HCT116 (cell line): Measurements from ENCODE around the gene MAP2K6. TPM values are rescaled to one million over a fixed set of nuclear protein-coding genes. Genes with fewer than 3 reads are reported as not detected.

Source experiments
- ATAC-seq: fragments of 200-7000 bp; cut with Tn5 transposase; 2 replicates; pipeline ENCODE4 v1.9.1; 2020; ENCODE audit warnings: mild to moderate bottlenecking, moderate library complexity
- BruUV-seq: library from RNA; stranded (reverse); fragments of 400-500 nt; replicated peaks from 2 replicates; lab custom pipeline; 2021; lab: Mats Ljungman, UMichigan
- CTCF ChIA-PET: fragments of 300-600 bp; sonication (Branson Sonifier 250); formaldehyde crosslinking; loops from one replicate; lab custom pipeline; 2021; ENCODE audit warnings: antibody characterized with exemption; lab: Charles Lee
- POLR2A ChIA-PET: fragments of 300-600, 350-600 bp; sonication (Branson Sonifier 250); formaldehyde crosslinking; loops from one replicate; lab custom pipeline; 2021; ENCODE audit warnings: antibody characterized with exemption; lab: Charles Lee
- RAD21 ChIA-PET, 2 experiments: fragments of 300-600 bp; sonication (Branson Sonifier 250); formaldehyde crosslinking; loops; one replicate each; lab custom pipeline; 2023; ENCODE audit warnings: low total read pairs in 2 of 2; ENCODE audit not compliant: uncharacterized antibody in 2 of 2, unreplicated experiment in 2 of 2, low non-redundant PET in 1 of 2; lab: Charles Lee
- DNase-seq: peaks from one replicate; pipeline ENCODE4 v3.0.0-alpha.2; 2010; ENCODE audit warnings: low read depth, low spot score
- H2AFZ ChIP-seq: fragments of 200-600 bp; shearing (Covaris generic), sonication (generic); 2 replicates; pipeline ENCODE4 v1.6.1; 2017; ENCODE audit warnings: low read depth, mixed run types, mixed read lengths, antibody characterized with exemption, low read length; ENCODE audit not compliant: poor library complexity, severe bottlenecking
- H3K27ac ChIP-seq: 2 replicates; pipeline ENCODE4 v1.5.1; 2012; ENCODE audit warnings: low read depth, low read length
- H3K27me3 ChIP-seq: fragments of 200-600 bp; sonication (generic); 2 replicates; pipeline ENCODE4 v1.6.1; 2016; ENCODE audit warnings: mixed run types, low read length, mixed read lengths; ENCODE audit not compliant: insufficient read depth
- H3K36me3 ChIP-seq, 2 experiments: fragments of 200-500 bp in 1 of 2; fragments of 200-600 bp in 1 of 2; sonication (Bioruptor generic) in 1 of 2; sonication (generic) in 1 of 2; 2 replicates each; pipeline versions ENCODE4 v1.5.1 to v1.6.1; 2014 to 2016; ENCODE audit warnings: low read length in 2 of 2, inconsistent platforms in 1 of 2, mixed read lengths in 1 of 2, mixed run types in 1 of 2; ENCODE audit not compliant: insufficient read depth in 2 of 2, control insufficient read depth in 1 of 2
- H3K4me1 ChIP-seq, 2 experiments: fragments of 200-600 bp in 1 of 2; sonication (generic) in 1 of 2; 2 replicates each; pipeline versions ENCODE4 v1.5.1 to v1.6.1; 2012 to 2017; ENCODE audit warnings: low read length in 2 of 2, inconsistent platforms in 1 of 2, mild to moderate bottlenecking in 1 of 2, mixed read lengths in 1 of 2, mixed run types in 1 of 2, moderate library complexity in 1 of 2; ENCODE audit not compliant: insufficient read depth in 2 of 2, control insufficient read depth in 1 of 2
- H3K4me2 ChIP-seq: fragments of 200-600 bp; sonication (generic); 2 replicates; pipeline ENCODE4 v1.6.1; 2017; ENCODE audit warnings: mixed run types, low read length, mixed read lengths
- H3K4me3 ChIP-seq, 2 experiments: fragments of 200-600 bp in 1 of 2; sonication (generic) in 1 of 2; replicated peaks in 1 of 2; 2 replicates each; pipeline ENCODE4 v1.5.1; 2011 to 2016; ENCODE audit warnings: low read length in 2 of 2, control low read depth in 1 of 2, low read depth in 1 of 2, mild to moderate bottlenecking in 1 of 2, mixed read lengths in 1 of 2, mixed run types in 1 of 2
- H3K79me2 ChIP-seq: fragments of 200-600 bp; sonication (generic); 2 replicates; pipeline ENCODE4 v1.6.1; 2017; ENCODE audit warnings: mild to moderate bottlenecking, mixed run types, low read length, moderate library complexity, mixed read lengths; ENCODE audit not compliant: insufficient read depth
- H3K9ac ChIP-seq: fragments of 200-600 bp; sonication (generic); 2 replicates; pipeline ENCODE4 v1.6.1; 2016; ENCODE audit warnings: low read length, mixed read lengths
- H3K9me2 ChIP-seq: fragments of 200-600 bp; sonication (generic), shearing (Covaris generic); 2 replicates; pipeline ENCODE4 v1.6.1; 2017; ENCODE audit warnings: mixed run types, mild to moderate bottlenecking, moderate library complexity; ENCODE audit not compliant: insufficient read depth
- H3K9me3 ChIP-seq, 2 experiments: fragments of 200-500 bp in 1 of 2; fragments of 200-600 bp in 1 of 2; sonication (Bioruptor generic) in 1 of 2; sonication (generic) in 1 of 2; 2 replicates each; pipeline ENCODE4 v1.6.1; 2014 to 2017; ENCODE audit warnings: low read length in 2 of 2, mixed read lengths in 2 of 2, inconsistent platforms in 1 of 2, low read depth in 1 of 2, mild to moderate bottlenecking in 1 of 2, mixed run types in 1 of 2, moderate library complexity in 1 of 2; ENCODE audit not compliant: control insufficient read depth in 1 of 2, insufficient read depth in 1 of 2
- H4K20me1 ChIP-seq: fragments of 200-600 bp; sonication (generic), shearing (Covaris generic); 2 replicates; pipeline ENCODE4 v1.6.1; 2017; ENCODE audit warnings: mixed run types, mild to moderate bottlenecking, moderate library complexity; ENCODE audit not compliant: insufficient read depth
- EZH2 ChIP-seq: fragments of 200-600 bp; sonication (generic); IDR thresholded peaks from 2 replicates; pipeline ENCODE4 v1.6.1; 2017; ENCODE audit warnings: antibody characterized with exemption, mixed run types
- POLR2A ChIP-seq: IDR thresholded peaks from 2 replicates; pipeline ENCODE4 v1.7.0; 2011; ENCODE audit warnings: borderline replicate concordance; ENCODE audit not compliant: insufficient read depth, insufficient read length; ENCODE audit errors: extremely low read depth
- RAD21 ChIP-seq: IDR thresholded peaks from 2 replicates; pipeline ENCODE4 v1.6.1; 2012; ENCODE audit warnings: low read depth, mild to moderate bottlenecking
- SIN3A ChIP-seq: IDR thresholded peaks from 2 replicates; pipeline ENCODE4 v1.6.1; 2012; ENCODE audit warnings: low read depth
- YY1 ChIP-seq: IDR thresholded peaks from 2 replicates; pipeline ENCODE4 v1.6.1; 2011; ENCODE audit warnings: low read length, low read depth, moderate library complexity, mild to moderate bottlenecking; ENCODE audit not compliant: insufficient replicate concordance; ENCODE audit errors: extremely low read depth
- ZFX ChIP-seq: fragments of 450-650 bp; IDR thresholded peaks from 2 replicates; pipeline ENCODE4 v1.6.1; 2017
- ZNF274 ChIP-seq: fragments of 200-500 bp; sonication (Bioruptor generic); IDR thresholded peaks from 2 replicates; pipeline ENCODE4 v1.6.1; 2014; ENCODE audit warnings: mild to moderate bottlenecking, low read depth, low read length, inconsistent platforms
- intact Hi-C: fragments of 100-400 bp; cut with micrococcal nuclease; formaldehyde crosslinking; loops from 2 replicates; pipeline ENCODE4 v1.10.0; 2022
- total RNA-seq: library from RNA; stranded (reverse); gene quantifications from one replicate; pipeline ENCODE4 v1.2.1, GENCODE V29; 2021; ENCODE audit not compliant: unreplicated experiment
- TF ChIP-seq, protein P1 (sequence below): IDR thresholded peaks from 2 replicates; pipeline ENCODE4 v1.6.1; 2012
- TF ChIP-seq, protein P2 (sequence below): IDR thresholded peaks from 2 replicates; pipeline ENCODE4 v1.6.1; 2011; ENCODE audit warnings: mild to moderate bottlenecking, low read length, moderate library complexity; ENCODE audit not compliant: insufficient replicate concordance; ENCODE audit errors: extremely low read depth
- TF ChIP-seq, protein P3 (sequence below): IDR thresholded peaks from 2 replicates; pipeline ENCODE4 v1.6.1; 2012; ENCODE audit warnings: low read depth

Gene MAP2K6
- total RNA-seq, 1 experiment from 2014 or later = 0.22 TPM

DNA sequence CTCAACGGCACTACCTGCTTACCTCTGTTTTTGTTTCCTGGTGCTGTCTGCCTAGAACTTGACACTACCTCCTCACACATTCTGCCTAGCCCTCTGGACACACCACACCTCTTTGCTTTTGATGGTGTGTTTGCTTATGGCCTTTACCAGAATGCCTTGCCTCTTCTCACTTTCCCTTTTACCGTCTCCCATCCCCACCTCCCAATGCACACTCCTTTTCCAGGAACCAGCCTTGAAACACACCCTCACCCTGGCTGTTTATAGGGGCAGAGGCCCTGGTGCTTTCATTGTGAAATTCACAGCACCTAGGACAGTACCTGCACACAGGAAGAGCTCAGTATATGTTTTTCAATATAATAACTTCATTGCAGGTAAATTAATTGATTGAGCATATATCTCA, 56.2 kb downstream of the MAP2K6 start:
- no peaks in the 10 kb centered on the region for H3K36me3 ChIP-seq
- H3K27me3 ChIP-seq = no peaks in the 10 kb centered on the region
- no peak overlapping the region for H2AFZ ChIP-seq
- no peak for TF ChIP-seq SIN3A
- no peak for TF ChIP-seq EZH2
- TF ChIP-seq POLR2A = no peak
- TF ChIP-seq RAD21 = no peak
- TF ChIP-seq ZNF274 = no peak
- TF ChIP-seq, protein P1, sequence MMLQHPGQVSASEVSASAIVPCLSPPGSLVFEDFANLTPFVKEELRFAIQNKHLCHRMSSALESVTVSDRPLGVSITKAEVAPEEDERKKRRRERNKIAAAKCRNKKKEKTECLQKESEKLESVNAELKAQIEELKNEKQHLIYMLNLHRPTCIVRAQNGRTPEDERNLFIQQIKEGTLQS = no peak
- TF ChIP-seq, protein P2, sequence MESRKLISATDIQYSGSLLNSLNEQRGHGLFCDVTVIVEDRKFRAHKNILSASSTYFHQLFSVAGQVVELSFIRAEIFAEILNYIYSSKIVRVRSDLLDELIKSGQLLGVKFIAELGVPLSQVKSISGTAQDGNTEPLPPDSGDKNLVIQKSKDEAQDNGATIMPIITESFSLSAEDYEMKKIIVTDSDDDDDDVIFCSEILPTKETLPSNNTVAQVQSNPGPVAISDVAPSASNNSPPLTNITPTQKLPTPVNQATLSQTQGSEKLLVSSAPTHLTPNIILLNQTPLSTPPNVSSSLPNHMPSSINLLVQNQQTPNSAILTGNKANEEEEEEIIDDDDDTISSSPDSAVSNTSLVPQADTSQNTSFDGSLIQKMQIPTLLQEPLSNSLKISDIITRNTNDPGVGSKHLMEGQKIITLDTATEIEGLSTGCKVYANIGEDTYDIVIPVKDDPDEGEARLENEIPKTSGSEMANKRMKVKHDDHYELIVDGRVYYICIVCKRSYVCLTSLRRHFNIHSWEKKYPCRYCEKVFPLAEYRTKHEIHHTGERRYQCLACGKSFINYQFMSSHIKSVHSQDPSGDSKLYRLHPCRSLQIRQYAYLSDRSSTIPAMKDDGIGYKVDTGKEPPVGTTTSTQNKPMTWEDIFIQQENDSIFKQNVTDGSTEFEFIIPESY = no peak
- TF ChIP-seq, protein P3, sequence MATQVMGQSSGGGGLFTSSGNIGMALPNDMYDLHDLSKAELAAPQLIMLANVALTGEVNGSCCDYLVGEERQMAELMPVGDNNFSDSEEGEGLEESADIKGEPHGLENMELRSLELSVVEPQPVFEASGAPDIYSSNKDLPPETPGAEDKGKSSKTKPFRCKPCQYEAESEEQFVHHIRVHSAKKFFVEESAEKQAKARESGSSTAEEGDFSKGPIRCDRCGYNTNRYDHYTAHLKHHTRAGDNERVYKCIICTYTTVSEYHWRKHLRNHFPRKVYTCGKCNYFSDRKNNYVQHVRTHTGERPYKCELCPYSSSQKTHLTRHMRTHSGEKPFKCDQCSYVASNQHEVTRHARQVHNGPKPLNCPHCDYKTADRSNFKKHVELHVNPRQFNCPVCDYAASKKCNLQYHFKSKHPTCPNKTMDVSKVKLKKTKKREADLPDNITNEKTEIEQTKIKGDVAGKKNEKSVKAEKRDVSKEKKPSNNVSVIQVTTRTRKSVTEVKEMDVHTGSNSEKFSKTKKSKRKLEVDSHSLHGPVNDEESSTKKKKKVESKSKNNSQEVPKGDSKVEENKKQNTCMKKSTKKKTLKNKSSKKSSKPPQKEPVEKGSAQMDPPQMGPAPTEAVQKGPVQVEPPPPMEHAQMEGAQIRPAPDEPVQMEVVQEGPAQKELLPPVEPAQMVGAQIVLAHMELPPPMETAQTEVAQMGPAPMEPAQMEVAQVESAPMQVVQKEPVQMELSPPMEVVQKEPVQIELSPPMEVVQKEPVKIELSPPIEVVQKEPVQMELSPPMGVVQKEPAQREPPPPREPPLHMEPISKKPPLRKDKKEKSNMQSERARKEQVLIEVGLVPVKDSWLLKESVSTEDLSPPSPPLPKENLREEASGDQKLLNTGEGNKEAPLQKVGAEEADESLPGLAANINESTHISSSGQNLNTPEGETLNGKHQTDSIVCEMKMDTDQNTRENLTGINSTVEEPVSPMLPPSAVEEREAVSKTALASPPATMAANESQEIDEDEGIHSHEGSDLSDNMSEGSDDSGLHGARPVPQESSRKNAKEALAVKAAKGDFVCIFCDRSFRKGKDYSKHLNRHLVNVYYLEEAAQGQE = no peak
- no peak for TF ChIP-seq ZFX
- no peak for TF ChIP-seq YY1
- peaks cover 0 to 8% of the 10 kb centered on the region in 2 experiments; a peak in 1 of 4 replicates for H3K4me1 ChIP-seq
- no peak overlapping the region for H3K27ac ChIP-seq
- H3K9me3 ChIP-seq = no peaks in the 10 kb centered on the region
- intact Hi-C loops = no loop called here
- DNase-seq (no peak), ATAC-seq (no peak)
- no peaks in the 10 kb centered on the region for H4K20me1 ChIP-seq
- H3K4me2 ChIP-seq = no peak overlapping the region
- BruUV-seq = no TSS peak
- ChIA-PET CTCF (no interaction called here), POLR2A (no interaction called here), RAD21 (no interaction called here)
- H3K4me3 ChIP-seq = no peak overlapping the region
- H3K9me2 ChIP-seq = no peaks in the 10 kb centered on the region
- H3K79me2 ChIP-seq = no peaks in the 10 kb centered on the region
- no peak overlapping the region for H3K9ac ChIP-seq
